ENCODE measurements around the gene NTNG1.
"Not testable (repeated sequence)": the region's sequence is repeated elsewhere in the genome, so short reads cannot be mapped to it uniquely, and the experiment has no call there.

The NTNG1 gene

DNA sequence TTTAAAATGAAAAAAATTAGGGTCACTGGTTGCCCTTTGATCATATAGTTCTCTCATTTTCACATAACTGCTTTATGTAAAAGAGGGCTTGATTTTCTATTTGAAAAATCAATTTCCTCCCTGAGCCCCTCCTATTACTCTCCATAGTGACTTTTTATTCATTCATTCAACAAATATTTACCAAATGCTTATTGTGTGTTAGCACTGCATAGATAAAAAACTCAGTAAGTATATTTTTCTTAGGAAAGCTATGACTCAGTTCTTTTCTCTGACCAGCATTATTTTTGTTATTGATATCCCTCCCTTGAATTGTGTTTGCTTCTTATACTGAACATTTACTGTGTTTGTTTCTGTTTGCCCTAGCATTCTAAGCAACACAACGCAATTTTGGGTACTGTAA, 59.8 kb downstream of the NTNG1 start:
- DNase-seq: no peak

GRCh38 chr1:107202007-107202406, 61.2 kb downstream of the NTNG1 start:
- no peak for DNase-seq

GRCh38 chr1:107213225-107213624, 72.4 kb downstream of the NTNG1 start:
- no peak for DNase-seq

DNA sequence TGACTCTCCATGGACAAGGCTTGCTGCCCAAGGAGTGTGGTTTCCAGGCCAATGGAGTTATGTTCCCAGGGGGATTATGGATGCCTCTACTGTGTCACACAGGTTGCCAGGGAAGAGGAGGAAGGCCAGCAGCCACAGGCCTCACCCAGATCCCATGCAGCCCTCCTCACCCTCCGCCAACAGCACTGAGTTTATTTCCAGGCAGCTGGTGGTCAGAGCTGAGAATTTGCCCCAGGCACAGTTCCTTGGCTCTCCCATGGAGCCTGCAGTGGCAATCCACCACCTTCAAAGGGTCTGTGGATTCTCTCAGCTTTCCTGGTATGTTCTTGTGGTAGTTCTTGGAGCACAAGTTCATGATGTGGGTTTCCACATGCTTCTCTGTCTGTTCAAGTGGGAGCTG, 79.2 kb downstream of the NTNG1 start:
- DNase-seq: no peak

- no peak for DNase-seq
Measured at GRCh38 chr1:107225706-107226105, 84.9 kb downstream of the NTNG1 start.

- no peak for DNase-seq
Measured at GRCh38 chr1:107228704-107229371, 88.0 kb downstream of the NTNG1 start.

GRCh38 chr1:107229711-107230110, 88.9 kb downstream of the NTNG1 start:
- DNase-seq: no peak

GRCh38 chr1:107230121-107230520, 89.3 kb downstream of the NTNG1 start:
- no peak for DNase-seq

DNA sequence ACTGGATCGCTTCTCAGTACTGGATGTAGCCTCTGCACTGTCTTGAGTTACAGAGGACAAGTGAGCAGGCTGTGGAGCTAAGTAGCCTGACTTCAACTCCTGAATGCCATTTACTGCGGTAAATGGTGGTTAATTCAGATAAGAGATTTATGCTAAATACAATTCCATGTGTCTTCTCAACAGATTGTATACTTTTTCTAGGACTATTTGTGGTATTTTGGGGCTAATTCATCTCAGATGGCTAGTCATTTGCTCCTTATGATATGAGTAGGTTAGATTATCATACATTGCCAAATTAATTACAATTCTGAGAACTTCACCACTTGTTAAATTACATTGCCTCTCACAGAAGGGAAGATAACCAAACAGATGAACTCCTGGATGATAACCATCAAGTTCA, 90.5 kb downstream of the NTNG1 start:
- no peak for DNase-seq

GRCh38 chr1:107232426-107232825, 91.6 kb downstream of the NTNG1 start:
- no peak for DNase-seq

GRCh38 chr1:107236760-107237159, 95.9 kb downstream of the NTNG1 start:
- not testable (repeated sequence) for DNase-seq

GRCh38 chr1:107243461-107243860, 102.6 kb downstream of the NTNG1 start:
- no peak for DNase-seq

GRCh38 chr1:107244709-107245500, 104.1 kb downstream of the NTNG1 start:
- DNase-seq: no peak

DNA sequence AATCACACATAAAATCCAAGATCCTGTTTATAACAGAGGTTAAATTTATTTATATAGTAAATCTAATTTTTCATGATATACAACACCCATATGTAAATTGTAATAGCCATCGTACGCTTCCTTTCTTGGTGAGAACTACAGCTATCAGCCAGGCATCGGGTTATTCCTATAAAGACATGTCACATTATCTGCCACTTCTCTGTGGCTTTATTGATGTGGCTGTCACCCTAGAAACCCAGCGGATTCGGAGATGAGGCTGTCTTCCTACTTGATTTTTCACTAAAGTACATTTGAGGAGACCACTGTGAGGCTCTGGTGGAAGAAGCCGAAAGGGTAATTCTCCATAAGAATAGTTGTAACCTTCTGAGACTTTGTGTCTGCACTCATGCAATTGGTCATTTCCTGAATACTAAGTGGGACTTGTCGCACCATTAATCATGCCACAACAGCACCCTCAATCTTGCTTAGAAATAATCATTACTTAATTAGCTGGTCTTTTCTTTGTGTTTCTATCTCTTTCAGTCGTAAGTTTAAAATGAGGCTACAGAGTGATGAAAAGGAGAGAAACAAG, 106.0 kb downstream of the NTNG1 start:
- no peak for DNase-seq

- DNase-seq: no peak
Measured at GRCh38 chr1:107247679-107248078, 106.8 kb downstream of the NTNG1 start.

DNA sequence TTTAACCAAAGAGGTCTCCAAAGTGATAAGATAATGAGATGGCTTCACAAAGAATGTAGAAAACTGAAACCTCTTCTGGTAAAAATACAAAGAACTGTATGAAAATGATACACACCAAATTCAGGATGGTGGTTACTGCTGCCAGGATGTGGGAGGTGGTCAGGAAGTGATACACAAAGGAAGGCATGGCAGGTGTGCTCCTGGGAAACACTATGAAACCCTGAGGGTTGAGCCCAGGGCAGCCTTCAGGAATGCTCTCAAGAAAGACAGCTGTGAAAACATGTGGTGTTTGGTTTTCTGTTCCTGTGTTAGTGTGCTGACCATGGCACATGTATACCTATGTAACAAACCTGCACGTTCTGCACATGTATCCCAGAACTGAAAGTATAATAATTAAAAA, 109.3 kb downstream of the NTNG1 start:
- no peak for DNase-seq

DNA sequence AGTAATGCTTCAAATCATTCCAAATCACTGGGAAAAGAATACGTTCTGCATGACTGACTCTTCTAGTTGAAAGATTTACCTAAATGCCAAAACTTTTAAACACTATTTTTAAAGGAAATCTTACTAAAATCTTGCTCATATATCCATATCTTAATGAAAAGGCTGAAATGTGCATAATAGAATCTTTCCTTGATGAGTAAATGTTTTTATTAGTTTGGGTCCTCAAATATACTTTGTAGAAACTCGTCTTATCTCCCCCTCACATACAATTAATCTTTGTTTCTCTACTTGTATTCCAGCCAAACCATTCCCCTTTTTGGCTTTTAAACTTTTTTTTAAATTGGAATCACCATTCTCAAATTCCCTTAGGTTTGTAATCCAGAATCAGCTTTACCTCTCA, 110.2 kb downstream of the NTNG1 start:
- DNase-seq: no peak

DNA sequence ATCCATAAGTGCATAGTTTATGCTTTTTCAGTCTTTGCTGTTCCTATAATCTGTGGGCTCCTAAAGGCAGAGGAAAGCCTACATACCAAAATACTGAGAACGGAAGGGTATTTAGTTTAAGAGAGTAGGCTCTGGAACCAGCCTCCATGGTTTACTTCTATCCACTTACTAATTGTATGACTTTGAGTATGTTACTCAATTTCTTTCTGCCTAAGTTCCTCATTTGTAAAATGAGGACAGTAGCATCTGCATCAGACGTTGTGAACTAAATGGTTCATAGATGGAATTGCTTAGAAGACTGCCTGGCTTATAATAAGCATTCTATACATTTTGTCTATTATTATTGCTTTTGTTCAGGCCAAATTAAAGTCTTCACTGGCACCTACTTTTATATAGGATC, 111.0 kb downstream of the NTNG1 start:
- DNase-seq: no peak

GRCh38 chr1:107252271-107252670, 111.4 kb downstream of the NTNG1 start:
- DNase-seq: no peak

GRCh38 chr1:107254306-107254705, 113.5 kb downstream of the NTNG1 start:
- no peak for DNase-seq

GRCh38 chr1:107255469-107255868, 114.6 kb downstream of the NTNG1 start:
- no peak for DNase-seq

DNA sequence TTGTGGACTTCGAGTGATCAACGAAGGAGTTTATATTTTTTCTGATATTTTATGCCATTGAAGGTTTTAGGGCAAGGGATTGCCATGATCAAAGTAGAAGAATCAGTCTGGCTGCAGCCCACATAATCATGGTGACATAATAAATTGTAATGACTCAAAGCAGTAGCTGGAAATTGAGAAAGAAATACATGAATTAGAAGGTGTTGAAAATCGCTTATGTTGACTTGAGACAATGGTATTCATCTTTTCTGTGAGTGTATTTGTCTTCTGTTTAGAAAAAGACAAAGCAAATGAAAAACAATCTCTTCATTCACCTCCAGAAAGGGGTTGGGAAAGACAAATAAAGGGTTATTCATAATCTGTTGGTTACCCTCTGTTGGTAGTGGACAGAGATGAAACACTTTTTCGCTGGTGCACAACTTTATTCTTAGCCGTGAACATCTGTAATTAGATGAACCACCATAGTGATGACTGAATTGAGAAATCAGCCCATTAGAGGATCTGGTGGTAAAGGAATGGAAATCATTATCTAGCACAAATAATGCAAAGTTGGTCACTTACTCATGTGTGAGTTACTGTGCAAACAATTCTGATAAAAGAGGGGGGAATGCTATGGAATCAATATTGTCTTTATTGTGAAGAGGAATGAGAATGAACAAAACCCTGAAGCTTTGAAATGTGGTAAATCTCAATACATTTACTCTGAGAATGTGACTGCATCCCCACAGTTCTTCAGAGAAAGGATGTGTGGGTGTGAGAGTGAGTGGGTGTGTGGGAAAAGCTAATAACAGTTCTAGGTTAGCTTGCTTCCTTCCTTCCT, 121.8 kb downstream of the NTNG1 start:
- no peak for DNase-seq

GRCh38 chr1:107263291-107263915, 122.6 kb downstream of the NTNG1 start:
- DNase-seq: no peak
